Stimulated activated CD8-positive, alpha-beta memory T cell treated with anti-CD3 and anti-CD28 coated beads, Interleukin-7, amount 100 ng/mL, for 1 hour (primary cell): ENCODE measurements around the gene NGFR.
A peak's percentile ranks its signal among the peaks of the same experiment; 100 is the strongest.
"Not testable (repeated sequence)": the region's sequence is repeated elsewhere in the genome, so short reads cannot be mapped to it uniquely, and the experiment has no call there.

Source experiments
- DNase-seq, 2 donors: peaks; one replicate each; pipeline ENCODE4 v3.0.0-alpha.2; 2020; ENCODE audit warnings: low read depth in 2 of 2

NGFR gene

DNA sequence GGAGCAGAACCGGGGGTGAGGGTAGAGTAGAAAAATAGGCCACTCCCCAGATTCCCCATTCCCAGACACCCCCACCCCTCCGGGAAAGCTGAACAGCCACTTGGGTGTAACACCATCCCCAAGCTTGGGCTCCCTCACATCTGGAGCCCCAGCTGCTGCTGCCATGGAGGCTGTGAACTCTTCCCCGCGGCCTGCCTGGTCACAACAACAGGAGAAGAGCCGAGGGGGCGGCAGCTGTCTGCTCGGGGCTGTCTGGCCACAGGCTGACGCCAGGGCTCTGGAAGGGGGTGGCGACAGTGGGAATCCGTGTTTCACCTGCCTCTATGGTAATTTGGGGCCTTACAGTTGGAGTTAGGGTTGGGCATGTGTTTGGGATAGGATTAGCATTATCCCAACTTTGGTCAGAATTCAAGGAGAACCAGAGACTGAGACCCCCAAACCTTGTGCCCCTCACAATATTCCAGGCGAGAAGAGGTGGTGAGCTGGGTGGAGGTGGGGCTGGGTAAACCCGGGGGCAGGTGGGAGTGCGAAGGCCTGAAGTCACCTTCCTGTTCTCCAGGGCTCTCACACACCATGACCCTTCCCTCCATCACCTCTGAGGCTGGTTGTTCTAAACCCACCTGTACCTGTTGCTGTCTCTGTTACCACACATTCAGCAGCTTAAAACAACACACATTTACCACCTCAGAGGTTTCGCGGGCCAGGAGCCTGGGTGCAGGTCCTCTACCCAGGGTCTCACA lies 50.9 kb downstream of the NGFR start:
- DNase-seq = no peak

GRCh38 chr17:49546546-49547535 lies 51.7 kb downstream of the NGFR start:
- no peak for DNase-seq

GRCh38 chr17:49547566-49547965 lies 52.5 kb downstream of the NGFR start:
- no peak for DNase-seq

GRCh38 chr17:49548051-49548505 lies 53.0 kb downstream of the NGFR start:
- no peak for DNase-seq

DNA sequence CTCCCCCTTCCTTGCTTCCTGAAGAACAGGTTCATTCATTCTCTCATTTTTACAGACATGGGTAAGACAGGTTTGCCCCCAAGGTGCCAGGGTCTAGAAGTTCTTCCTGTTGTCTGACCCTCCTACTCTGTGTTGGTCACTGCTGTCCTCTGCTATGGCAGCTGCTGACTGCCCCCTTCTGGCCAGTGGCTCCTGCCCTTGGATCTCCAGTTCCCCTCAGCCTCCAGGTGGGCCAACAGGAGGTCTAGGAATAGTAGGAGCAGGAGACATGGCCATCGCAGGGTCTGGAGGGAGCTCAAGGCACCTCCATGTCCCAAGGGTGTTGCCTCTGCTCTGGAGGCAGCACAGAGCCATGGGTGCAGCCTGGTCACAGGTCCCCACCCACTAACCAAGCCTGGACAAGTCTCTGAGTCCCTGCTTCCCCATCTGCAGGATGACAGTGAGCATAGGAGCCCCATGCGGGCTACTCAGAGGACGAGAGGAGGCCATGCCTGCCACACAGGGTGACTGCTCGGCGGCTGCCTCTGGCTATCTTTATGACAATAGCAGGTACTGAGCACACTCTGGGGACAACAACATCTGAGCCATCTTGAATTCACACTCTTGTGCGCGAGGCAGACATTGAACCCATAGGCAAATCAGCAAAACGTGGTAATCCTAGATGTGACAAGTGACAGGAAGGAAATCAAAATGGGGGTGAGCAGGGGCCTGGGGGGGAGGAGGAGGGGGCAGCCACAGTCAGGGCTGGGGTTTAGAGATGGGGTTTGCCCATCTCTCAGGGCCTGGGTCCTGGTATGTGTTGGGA lies 53.6 kb downstream of the NGFR start:
- DNase-seq = no peak

GRCh38 chr17:49549311-49549605 lies 54.2 kb downstream of the NGFR start:
- no peak for DNase-seq

GRCh38 chr17:49549691-49550678 lies 54.9 kb downstream of the NGFR start:
- DNase-seq = no peak

DNA sequence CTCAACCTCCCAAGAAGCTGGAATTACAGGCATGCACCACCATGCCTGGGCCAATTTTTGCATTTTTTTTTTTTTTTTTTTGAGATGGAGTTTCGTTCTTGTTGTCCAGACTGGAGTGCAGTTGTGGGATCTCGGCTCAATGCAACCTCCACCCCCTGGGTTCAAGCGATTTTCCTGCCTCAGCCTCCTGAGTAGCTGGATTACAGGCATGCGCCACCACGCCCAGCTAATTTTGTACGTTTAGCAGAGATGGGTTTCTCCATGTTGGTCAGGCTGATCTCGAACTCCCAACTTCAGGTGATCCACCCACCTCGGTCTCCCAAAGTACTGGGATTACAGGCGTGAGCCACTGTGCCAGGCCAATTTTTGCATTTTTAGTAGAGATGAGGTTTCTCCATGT lies 55.7 kb downstream of the NGFR start:
- not testable (repeated sequence) for DNase-seq

- DNase-seq = no peak
These were observed 56.4 kb downstream of the NGFR start for GRCh38 chr17:49551221-49552069.

- no peak for DNase-seq
These were observed 57.1 kb downstream of the NGFR start for GRCh38 chr17:49552070-49552751.

DNA sequence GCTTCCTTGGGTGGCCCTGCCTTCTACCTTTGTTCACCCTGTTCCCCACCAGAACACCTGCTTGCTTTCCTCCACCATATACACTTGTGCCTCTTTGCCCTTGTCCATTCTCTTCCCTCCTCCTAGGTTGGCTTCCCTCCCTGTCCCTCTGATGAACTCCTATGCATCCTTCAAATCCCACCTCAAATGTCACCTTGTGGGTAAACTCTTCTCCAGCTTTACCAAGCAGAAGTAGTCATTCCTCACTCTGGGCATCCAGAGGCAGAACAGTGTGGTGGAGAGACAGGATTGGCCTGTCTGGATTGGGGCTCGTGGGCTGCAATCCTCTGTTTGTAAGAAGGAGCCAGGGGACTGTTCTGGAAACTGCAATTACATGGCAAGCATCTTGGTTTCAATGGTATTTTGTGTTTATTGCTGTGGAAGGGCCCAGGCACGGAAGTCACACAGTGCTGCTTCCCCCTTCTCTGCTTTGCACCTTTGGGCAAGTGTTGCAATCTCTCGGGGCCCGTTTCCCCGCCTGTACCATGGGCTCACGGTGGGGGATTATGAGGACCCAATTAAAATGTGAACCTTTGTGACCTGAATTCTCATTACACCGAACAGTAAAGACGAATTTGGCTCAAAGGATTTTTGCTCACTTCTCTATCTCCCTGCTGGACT lies 58.7 kb downstream of the NGFR start:
- DNase-seq = no peak

- DNase-seq = no peak
These were observed 59.8 kb downstream of the NGFR start for GRCh38 chr17:49554694-49555494.

DNA sequence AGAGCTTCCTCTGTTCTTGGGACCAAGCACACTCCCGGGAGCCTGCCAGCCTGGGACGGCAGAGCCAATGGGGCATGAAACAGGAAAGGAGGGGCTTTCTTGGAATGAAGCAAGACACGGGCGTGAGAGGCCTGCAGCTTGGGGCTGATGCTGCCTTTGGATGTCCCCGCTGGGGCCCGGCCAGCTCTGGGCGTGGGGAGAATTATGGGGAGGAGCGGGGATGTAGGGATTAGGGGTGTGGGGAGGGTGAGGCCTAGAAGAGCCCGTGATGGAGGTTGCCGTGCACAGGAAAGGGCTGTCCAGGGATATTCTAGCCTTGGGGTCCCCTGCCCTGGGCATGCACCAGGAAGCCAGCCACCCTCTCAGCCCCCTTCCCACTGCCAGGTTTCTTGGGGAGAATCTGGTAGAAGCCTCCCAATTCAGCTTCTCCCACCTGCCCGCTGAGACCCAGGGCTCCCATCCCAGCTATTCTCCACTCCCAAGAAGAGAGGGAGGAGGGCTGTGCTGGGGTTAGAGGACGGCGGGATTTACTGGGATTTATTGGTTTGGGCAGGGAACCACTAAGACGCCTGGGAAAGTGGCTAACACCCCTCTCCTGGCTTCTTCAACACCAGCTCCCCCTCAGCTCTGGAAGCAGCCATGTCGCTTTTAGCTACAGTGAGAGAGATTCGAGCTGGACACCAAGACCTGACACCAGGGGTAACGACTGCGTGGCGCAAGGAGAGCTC lies 60.6 kb downstream of the NGFR start:
- no peak for DNase-seq

DNA sequence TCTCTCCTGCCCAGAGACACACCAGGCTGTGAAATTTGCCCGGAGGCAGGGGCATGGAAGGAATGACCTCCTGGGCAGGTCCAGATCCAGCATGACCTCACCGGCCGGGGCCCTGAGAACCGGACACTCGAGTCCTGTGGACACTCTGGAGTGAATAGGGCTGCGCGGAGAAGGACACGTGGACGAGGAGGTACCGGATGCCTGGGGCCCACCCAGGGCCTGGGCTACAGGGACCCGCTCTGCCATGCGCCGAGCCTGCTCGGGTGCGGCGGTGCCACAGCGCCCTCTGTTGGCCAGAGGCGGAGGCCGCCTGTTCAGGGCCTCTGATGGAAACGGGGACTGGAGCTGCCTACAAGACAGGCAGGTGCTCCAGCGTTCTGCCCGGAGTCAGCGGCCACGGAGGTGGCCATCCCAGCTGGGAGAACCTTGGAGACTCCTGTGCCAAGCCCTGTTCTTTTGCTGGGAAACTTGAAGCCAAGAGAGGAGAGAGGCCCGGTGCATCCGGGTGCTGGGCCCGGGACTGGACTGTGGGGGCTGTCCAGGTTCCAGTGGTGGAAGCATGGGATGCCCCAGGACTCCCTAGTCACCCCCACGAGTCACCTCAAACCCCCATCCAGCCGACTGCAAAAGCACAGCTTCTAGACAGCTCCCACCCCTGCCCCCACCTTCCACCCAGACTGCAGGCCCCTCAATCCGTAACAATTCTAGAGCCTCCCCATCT lies 61.3 kb downstream of the NGFR start:
- DNase-seq = peak; percentile 64 to 73

- no peak for DNase-seq
These were observed 62.4 kb downstream of the NGFR start for GRCh38 chr17:49557312-49558024.
